SU-DHL-6 (cell line): Measurements from ENCODE around the gene FBLN5.
A peak's percentile ranks its signal among the peaks of the same experiment; 100 is the strongest.

ENCODE experiments used
- H2AFZ ChIP-seq: fragments of 200-600 bp; sonication (generic); 2 replicates; pipeline ENCODE4 v1.6.1; 2014; ENCODE audit warnings: low read depth, mild to moderate bottlenecking, moderate library complexity, mixed read lengths, antibody characterized with exemption, low read length; ENCODE audit not compliant: severe bottlenecking
- H3F3A ChIP-seq: fragments of 200-600 bp; shearing (Covaris generic); 2 replicates; pipeline ENCODE4 v1.6.0; 2016; ENCODE audit warnings: antibody characterized with exemption, mild to moderate bottlenecking; ENCODE audit not compliant: insufficient read depth
- H3K27ac ChIP-seq: fragments of 200-600 bp; sonication (generic); 2 replicates; pipeline ENCODE4 v1.5.1; 2016; ENCODE audit warnings: low read depth, mild to moderate bottlenecking, low read length, moderate library complexity, mixed read lengths
- H3K27me3 ChIP-seq: fragments of 200-600 bp; sonication (generic), shearing (Covaris generic); 2 replicates; pipeline ENCODE4 v1.6.0; 2014; ENCODE audit warnings: mild to moderate bottlenecking, low read length
- H3K36me3 ChIP-seq: fragments of 200-600 bp; sonication (generic); 2 replicates; pipeline ENCODE4 v1.6.1; 2014; ENCODE audit warnings: mild to moderate bottlenecking, low read length, mixed read lengths
- H3K4me2 ChIP-seq: fragments of 300-600, 200-600 bp; shearing (Covaris generic), sonication (generic); 2 replicates; pipeline ENCODE4 v1.6.0; 2014; ENCODE audit warnings: low read length, low read depth, mild to moderate bottlenecking; ENCODE audit not compliant: poor library complexity, severe bottlenecking
- H3K4me3 ChIP-seq: fragments of 200-600 bp; sonication (generic); 2 replicates; pipeline ENCODE4 v1.5.1; 2014; ENCODE audit warnings: antibody characterized with exemption, low read length, mild to moderate bottlenecking, mixed read lengths; ENCODE audit not compliant: insufficient read depth, poor library complexity, severe bottlenecking
- H3K79me2 ChIP-seq: fragments of 200-600 bp; sonication (generic); 2 replicates; pipeline ENCODE4 v1.6.1; 2014; ENCODE audit warnings: mild to moderate bottlenecking, low read length, moderate library complexity; ENCODE audit not compliant: insufficient read depth
- H3K9ac ChIP-seq: fragments of 200-600 bp; sonication (generic); 2 replicates; pipeline ENCODE4 v1.7.0; 2014; ENCODE audit warnings: mild to moderate bottlenecking, low read length
- H3K9me2 ChIP-seq: fragments of 200-600 bp; sonication (generic); replicated peaks from 2 replicates; pipeline ENCODE4 v1.6.1; 2014; ENCODE audit warnings: low read length; ENCODE audit not compliant: insufficient read depth
- H3K9me3 ChIP-seq: fragments of 200-600 bp; sonication (generic); 2 replicates; pipeline ENCODE4 v1.6.1; 2014; ENCODE audit warnings: low read length, mixed read lengths; ENCODE audit not compliant: insufficient read depth
- H4K20me1 ChIP-seq: fragments of 200-600 bp; sonication (generic); 2 replicates; pipeline ENCODE4 v1.6.1; 2014; ENCODE audit warnings: low read depth, mild to moderate bottlenecking, antibody characterized with exemption, low read length, moderate library complexity, mixed read lengths
- CTCF ChIP-seq: fragments of 200-600 bp; sonication (generic); IDR thresholded peaks from one replicate; pipeline ENCODE4 v1.5.1; 2017; ENCODE audit warnings: antibody characterized with exemption, mild to moderate bottlenecking, low read length, moderate library complexity; ENCODE audit not compliant: insufficient read depth, poor library complexity, severe bottlenecking
- EZH2phosphoT487 ChIP-seq: fragments of 200-600 bp; sonication (generic), shearing (Covaris generic); conservative IDR thresholded peaks from 2 replicates; pipeline ENCODE4 v1.6.1; 2018; ENCODE audit warnings: mild to moderate bottlenecking, antibody characterized with exemption, low read length, moderate library complexity, mixed read lengths

Gene FBLN5

GRCh38 chr14:91893007-91893406 is 54.5 kb downstream of the FBLN5 start:
- Histone ChIP-seq H3K27ac (no peak overlapping the region), H3K79me2 (no peaks in the 10 kb centered on the region), H2AFZ (no peak overlapping the region), H3K9me3 (no peaks in the 10 kb centered on the region), H4K20me1 (no peaks in the 10 kb centered on the region), H3K36me3 (no peaks in the 10 kb centered on the region), H3F3A (no peaks in the 10 kb centered on the region), H3K9ac (no peak overlapping the region), H3K4me2 (no peak overlapping the region), H3K4me3 (no peak overlapping the region), H3K27me3 (no peaks in the 10 kb centered on the region), H3K9me2 (no peaks in the 10 kb centered on the region)
- peak; percentile 68 for TF ChIP-seq CTCF
- TF ChIP-seq EZH2phosphoT487, result no peak

GRCh38 chr14:91891721-91892220 is 55.7 kb downstream of the FBLN5 start:
- TF ChIP-seq CTCF (no peak), EZH2phosphoT487 (no peak)
- H3K4me2 ChIP-seq, result no peak overlapping the region
- H3F3A ChIP-seq, result no peaks in the 10 kb centered on the region
- H3K36me3 ChIP-seq, result no peaks in the 10 kb centered on the region
- no peaks in the 10 kb centered on the region for H4K20me1 ChIP-seq
- H3K9me2 ChIP-seq, result no peaks in the 10 kb centered on the region
- H3K79me2 ChIP-seq, result no peaks in the 10 kb centered on the region
- no peaks in the 10 kb centered on the region for H3K27me3 ChIP-seq
- no peak overlapping the region for H3K9ac ChIP-seq
- H3K4me3 ChIP-seq, result no peak overlapping the region
- H2AFZ ChIP-seq, result no peak overlapping the region
- H3K27ac ChIP-seq, result no peak overlapping the region
- no peaks in the 10 kb centered on the region for H3K9me3 ChIP-seq

- no peaks in the 10 kb centered on the region for H3K9me2 ChIP-seq
- H4K20me1 ChIP-seq, result no peaks in the 10 kb centered on the region
- no peak overlapping the region for H2AFZ ChIP-seq
- TF ChIP-seq EZH2phosphoT487 (no peak), CTCF (no peak)
- no peaks in the 10 kb centered on the region for H3F3A ChIP-seq
- no peak overlapping the region for H3K27ac ChIP-seq
- H3K9me3 ChIP-seq, result no peaks in the 10 kb centered on the region
- H3K4me2 ChIP-seq, result no peak overlapping the region
- no peaks in the 10 kb centered on the region for H3K36me3 ChIP-seq
- no peak overlapping the region for H3K4me3 ChIP-seq
- no peak overlapping the region for H3K9ac ChIP-seq
- no peaks in the 10 kb centered on the region for H3K27me3 ChIP-seq
- H3K79me2 ChIP-seq, result no peaks in the 10 kb centered on the region
Measured at GRCh38 chr14:91891101-91891500, 56.4 kb downstream of the FBLN5 start.
